Heart right ventricle (tissue), 16 donors: Measurements from ENCODE around the gene PLEKHA1. TPM values are rescaled to one million over a fixed set of nuclear protein-coding genes. Genes with fewer than 3 reads are reported as not detected.
A peak's percentile ranks its signal among the peaks of the same experiment; 100 is the strongest.

ENCODE experiments used
- ATAC-seq, 8 donors: fragments of 200-7000 bp; cut with Tn5 transposase; one replicate each; pipeline ENCODE4 v1.9.1; 2020; ENCODE audit warnings: mild to moderate bottlenecking in 8 of 8, moderate library complexity in 8 of 8, moderate number of reproducible peaks in 1 of 8
- DNase-seq, 2 donors: peaks; one replicate each; pipeline ENCODE4 v3.0.0-alpha.2; 2020
- H3K27ac ChIP-seq, 10 donors: fragments of 200-600 bp; sonication (generic) in 2 of 10; one replicate each; pipeline versions ENCODE4 v1.5.0 to v1.8.0; 2020 to 2022; ENCODE audit warnings: mild to moderate bottlenecking in 3 of 10
- H3K27me3 ChIP-seq, 7 donors: fragments of 200-600 bp; one replicate each; pipeline ENCODE4 v1.8.0; 2021 to 2022; ENCODE audit warnings: mild to moderate bottlenecking in 2 of 7
- H3K36me3 ChIP-seq, 9 donors: fragments of 200-600 bp; sonication (generic) in 1 of 9; one replicate each; pipeline versions ENCODE4 v1.5.0 to v1.8.0; 2020 to 2022; ENCODE audit warnings: mild to moderate bottlenecking in 2 of 9
- H3K4me1 ChIP-seq, 9 donors: fragments of 200-600 bp; sonication (generic) in 1 of 9; one replicate each; pipeline versions ENCODE4 v1.5.0 to v1.8.0; 2020 to 2022; ENCODE audit warnings: mild to moderate bottlenecking in 4 of 9
- H3K4me3 ChIP-seq, 10 donors: fragments of 200-600 bp; sonication (generic) in 2 of 10; one replicate each; pipeline versions ENCODE4 v1.5.0 to v1.8.0; 2020 to 2022; ENCODE audit warnings: mild to moderate bottlenecking in 7 of 10, moderate library complexity in 2 of 10
- H3K9me3 ChIP-seq, 11 donors: fragments of 200-600 bp in 10 of 11; sonication (generic) in 2 of 11; one replicate each; pipeline versions ENCODE4 v1.5.0 to v1.8.0; 2013 to 2022; ENCODE audit warnings: mild to moderate bottlenecking in 2 of 11, control low read depth in 1 of 11, moderate library complexity in 1 of 11
- WGBS, 2 donors: extraction: QIAGEN DNeasy Blood & Tissue Kit; methylation state at CpG; one replicate each; pipeline ENCODE4 v1.1.7; 2013; ENCODE audit warnings: inconsistent platforms in 1 of 2; 5-methylcytosine and 5-hydroxymethylcytosine counted together
- intact Hi-C, 10 donors: fragments of 100-400 bp; cut with DNase I; formaldehyde crosslinking; loops; one replicate each; pipeline versions ENCODE4 v1.11.1 to v1.14.2; 2022
- polyA plus RNA-seq, 2 donors: library from polyadenylated mRNA; stranded (reverse); fragments of 200-250 nt; gene quantifications; one replicate each; pipeline ENCODE4 v1.2.3, GENCODE V29; 2013
- total RNA-seq, 10 donors: library from RNA; stranded (reverse); fragmentation: NEBNext Ultra II Directional in 3 of 10; extraction: Animal tissue kit (Norgen Biotek cat#: 25700) in 3 of 10; gene quantifications; one replicate each; pipeline versions ENCODE4 v1.2.1 to v1.2.4, GENCODE V29; 2021 to 2023
- TF ChIP-seq, protein P1 (sequence below), 9 donors: fragments of 200-600 bp; sonication (generic) in 2 of 9; IDR thresholded peaks; one replicate each; pipeline versions ENCODE4 v1.5.0 to v1.8.0; 2021 to 2022; ENCODE audit warnings: antibody characterized with exemption in 9 of 9, mild to moderate bottlenecking in 5 of 9, moderate library complexity in 1 of 9
- donor health status: Arrhythmogenic right ventricular cardiomyopathy.
- donor health status: ischemic (EF 13 %, LVEDD 7.1; RV severe dilation, severe dysfunction).
- donor health status: healthy with polysubstance abuse.
- donor health status: DM: no; HTN: yes; CAD: no.
- donor health status: DM: no; HTN: no; CAD: no.
- donor health status: ischemic (EF 25% LVEDD 6.9; RV normal size, moderate dysfunction).
- donor health status: ischemic (EF 25% LVEDD 5.7; RV mildly dilated, moderate dysfunction).
- donor health status: healthy.
- donor health status: DM: yes; HTN: yes; CAD: no.
- donor health status: Ischemic cardiomyopathy.
- donor health status: ischemic (EF 35%, LVEDD 5.7; RV mildly dilated, moderate dysfunction).
- donor health status: nonischemic (EF 11% LVEDD 7.7; RV severe dilation, severe dysfunction).
- donor health status: DM: yes; HTN: yes; CAD: no.
- donor health status: PGD.
- donor health status: ischemic (EF 29% LVEDD 5.4; RV normal size, mild dysfunction).
- donor health status: nonischemic (EF 23%, LVEDD 6.1; RV moderate dilation, normal function).

PLEKHA1 gene
- total and polyA plus RNA-seq, 12 donors, result 16.7 to 72.9 (median 49.4) TPM

DNA sequence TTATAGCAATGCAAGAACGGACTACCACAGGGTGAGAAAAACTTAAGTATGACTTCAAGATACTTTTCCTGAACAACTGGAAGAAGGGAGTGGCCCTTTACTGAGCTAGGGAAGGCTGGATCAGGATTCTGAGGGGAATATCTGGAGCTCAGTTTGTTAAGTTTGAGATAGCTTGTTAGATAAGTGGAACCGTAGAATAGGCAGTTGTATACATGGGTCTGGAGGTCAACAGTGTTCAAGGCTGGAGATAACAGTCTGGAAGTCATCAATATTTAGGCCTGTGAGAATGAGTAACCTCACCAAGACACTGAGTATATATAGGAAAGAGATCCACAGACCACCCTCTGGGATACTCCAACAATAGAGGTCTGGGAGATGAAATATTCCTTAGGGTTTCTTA, 7.2 kb downstream of the PLEKHA1 start:
- TF ChIP-seq, protein P1, sequence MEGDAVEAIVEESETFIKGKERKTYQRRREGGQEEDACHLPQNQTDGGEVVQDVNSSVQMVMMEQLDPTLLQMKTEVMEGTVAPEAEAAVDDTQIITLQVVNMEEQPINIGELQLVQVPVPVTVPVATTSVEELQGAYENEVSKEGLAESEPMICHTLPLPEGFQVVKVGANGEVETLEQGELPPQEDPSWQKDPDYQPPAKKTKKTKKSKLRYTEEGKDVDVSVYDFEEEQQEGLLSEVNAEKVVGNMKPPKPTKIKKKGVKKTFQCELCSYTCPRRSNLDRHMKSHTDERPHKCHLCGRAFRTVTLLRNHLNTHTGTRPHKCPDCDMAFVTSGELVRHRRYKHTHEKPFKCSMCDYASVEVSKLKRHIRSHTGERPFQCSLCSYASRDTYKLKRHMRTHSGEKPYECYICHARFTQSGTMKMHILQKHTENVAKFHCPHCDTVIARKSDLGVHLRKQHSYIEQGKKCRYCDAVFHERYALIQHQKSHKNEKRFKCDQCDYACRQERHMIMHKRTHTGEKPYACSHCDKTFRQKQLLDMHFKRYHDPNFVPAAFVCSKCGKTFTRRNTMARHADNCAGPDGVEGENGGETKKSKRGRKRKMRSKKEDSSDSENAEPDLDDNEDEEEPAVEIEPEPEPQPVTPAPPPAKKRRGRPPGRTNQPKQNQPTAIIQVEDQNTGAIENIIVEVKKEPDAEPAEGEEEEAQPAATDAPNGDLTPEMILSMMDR (IDR thresholded peaks at IDR 0.05), result no peak
- peaks cover 0 to 3% (median 0%) of the 10 kb centered on the region in 11 donors for H3K9me3 ChIP-seq
- no peak for ATAC-seq
- no peaks in the 10 kb centered on the region for H3K27me3 ChIP-seq
- 65 to 79% methylated on average over 2 of the region's 2 CpGs for WGBS, 2 donors
- peaks cover 0 to 6% (median 0%) of the 10 kb centered on the region in 9 donors for H3K36me3 ChIP-seq
- intact Hi-C loops, result no loop called here
- peak overlapping the region in 1 of 10 donors; percentile 14 for H3K27ac ChIP-seq
- peaks cover 0 to 54% (median 38%) of the 10 kb centered on the region in 9 donors for H3K4me1 ChIP-seq
- DNase-seq, result no peak
- H3K4me3 ChIP-seq, result no peak overlapping the region

DNA sequence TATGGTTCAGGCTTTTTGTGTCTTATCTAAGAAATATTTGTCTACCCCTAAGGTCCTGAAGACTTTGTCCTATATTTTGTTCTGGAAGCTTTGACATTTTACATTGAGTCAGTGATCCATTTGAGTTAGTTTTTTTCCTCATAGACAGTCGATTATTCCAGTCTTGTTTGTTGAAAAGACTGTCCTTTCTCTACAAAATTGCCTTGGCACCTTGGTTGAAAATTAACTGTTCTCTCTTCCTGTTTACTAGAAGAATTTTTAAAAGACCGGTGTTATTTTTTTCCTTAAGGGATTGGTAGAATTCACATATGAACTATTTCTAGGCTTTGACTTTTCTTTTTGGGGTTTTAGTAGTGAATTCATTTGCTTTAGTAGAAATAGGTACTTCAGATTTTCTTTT, 12.0 kb downstream of the PLEKHA1 start:
- no peak for DNase-seq
- Histone ChIP-seq H3K27ac (peak overlapping the region in 3 of 10 donors; percentile 25 to 43 (median 42)), H3K4me3 (no peak overlapping the region), H3K27me3 (no peaks in the 10 kb centered on the region), H3K4me1 (peaks cover 0 to 33% (median 17%) of the 10 kb centered on the region in 9 donors), H3K9me3 (peaks cover 0 to 5% (median 0%) of the 10 kb centered on the region in 11 donors), H3K36me3 (peaks cover 0 to 7% (median 0%) of the 10 kb centered on the region in 9 donors)
- intact Hi-C loops, result no loop called here
- 57 to 64% methylated on average over 2 of the region's 2 CpGs for WGBS, 2 donors
- ATAC-seq, result no peak
- TF ChIP-seq, protein P1 (IDR thresholded peaks at IDR 0.05), result no peak

DNA sequence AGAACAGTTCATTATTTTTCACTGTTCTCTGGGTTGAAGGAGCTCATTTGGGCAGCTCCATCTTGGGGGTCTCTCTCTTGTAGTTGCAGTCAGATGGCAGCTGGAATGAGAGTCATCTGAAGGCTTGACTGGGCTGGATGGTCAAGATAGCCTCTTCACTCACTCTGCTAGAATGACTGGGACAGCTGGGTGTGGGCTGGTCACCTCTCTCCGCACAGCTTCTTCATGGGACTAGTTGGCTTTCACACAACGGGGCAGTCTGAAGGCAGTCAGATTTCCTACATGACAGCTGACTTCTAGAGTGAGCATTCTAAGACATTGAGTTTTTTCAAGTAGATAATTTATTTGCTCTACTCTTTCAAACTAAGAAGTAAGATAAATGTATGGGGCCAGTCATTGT, 13.1 kb downstream of the PLEKHA1 start:
- intact Hi-C loops, result no loop called here
- H3K4me1 ChIP-seq, result peaks cover 0 to 38% (median 28%) of the 10 kb centered on the region in 9 donors

DNA sequence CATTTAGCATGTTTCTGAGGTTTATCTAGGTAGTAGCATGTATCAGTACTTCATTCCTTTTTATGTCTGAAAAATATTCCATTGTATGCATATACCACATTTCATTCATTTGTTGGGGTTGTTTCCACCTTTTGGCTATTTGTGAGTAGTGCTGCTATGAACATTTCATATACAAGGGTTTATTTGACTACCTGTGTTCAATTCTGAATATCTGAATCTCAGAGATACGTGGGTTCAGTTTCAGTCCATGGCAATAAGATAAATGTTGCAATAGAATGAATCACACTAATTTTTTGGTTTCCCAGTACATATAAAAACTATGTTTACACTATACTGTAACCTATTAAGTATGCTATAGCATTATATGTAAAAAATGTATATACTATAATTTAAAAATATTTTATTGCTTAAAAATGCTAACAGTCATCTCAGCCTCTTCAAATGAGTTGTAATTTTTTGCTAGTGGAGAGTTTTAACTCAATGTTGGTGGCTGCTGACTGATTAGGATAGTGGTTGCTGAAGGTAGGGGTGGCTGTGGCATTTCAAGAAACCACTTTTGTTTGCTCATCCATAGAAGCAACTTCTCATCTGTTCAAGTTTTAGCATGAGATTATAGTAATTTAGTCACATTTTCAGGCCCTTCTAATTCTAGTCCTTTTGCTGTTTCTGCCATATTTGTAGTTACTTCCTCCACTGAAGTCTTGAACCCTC, 13.9 kb downstream of the PLEKHA1 start:
- Histone ChIP-seq H3K4me1 (peaks cover 0 to 46% (median 29%) of the 10 kb centered on the region in 9 donors), H3K36me3 (peaks cover 0 to 7% (median 4%) of the 10 kb centered on the region in 9 donors), H3K9me3 (peaks cover 0 to 5% (median 0%) of the 10 kb centered on the region in 11 donors), H3K27ac (no peak overlapping the region), H3K4me3 (no peak overlapping the region), H3K27me3 (no peaks in the 10 kb centered on the region)
- no peak for DNase-seq
- TF ChIP-seq, protein P1 (IDR thresholded peaks at IDR 0.05), result no peak
- 85 to 87% methylated on average over 1 of the region's 1 CpG for WGBS, 2 donors
- intact Hi-C loops, result no loop called here
- ATAC-seq, result no peak

More for the DNA sequence above, 13.1 kb downstream of the PLEKHA1 start:
- Histone ChIP-seq H3K4me3 (no peak overlapping the region), H3K9me3 (peaks cover 0 to 5% (median 0%) of the 10 kb centered on the region in 11 donors), H3K27ac (no peak overlapping the region), H3K36me3 (peaks cover 0 to 7% (median 0%) of the 10 kb centered on the region in 9 donors), H3K27me3 (no peaks in the 10 kb centered on the region)
- DNase-seq, result no peak
- TF ChIP-seq, protein P1 (IDR thresholded peaks at IDR 0.05), result no peak
- ATAC-seq, result no peak
- WGBS, 2 donors, result 91 to 94% methylated on average over 2 of the region's 2 CpGs
